Stomach (tissue), 4 donors: ENCODE measurements around the gene C3orf70.

Source experiments
- CTCF ChIP-seq, 7 experiments: fragments of 450-650 bp in 4 of 7; fragments of 200-600 bp in 3 of 7; sonication (generic) in 3 of 7; IDR thresholded peaks; one replicate each; pipeline ENCODE4 v1.5.1; 2016 to 2019; ENCODE audit warnings: antibody characterized with exemption in 7 of 7, control low read depth in 2 of 7, mild to moderate bottlenecking in 1 of 7
- EP300 ChIP-seq: sonication (generic); formaldehyde crosslinking; IDR thresholded peaks from one replicate; pipeline ENCODE4 v1.6.1; 2017; ENCODE audit warnings: antibody characterized with exemption
- POLR2A ChIP-seq, 4 donors: fragments of 450-650 bp; IDR thresholded peaks; one replicate each; pipeline ENCODE4 v1.6.1; 2016; ENCODE audit warnings: antibody characterized with exemption in 4 of 4, control low read depth in 2 of 4, mild to moderate bottlenecking in 1 of 4, moderate library complexity in 1 of 4
- POLR2AphosphoS5 ChIP-seq, 3 donors: sonication (generic); formaldehyde crosslinking; IDR thresholded peaks; one replicate each; pipeline ENCODE4 v1.6.1; 2016; ENCODE audit warnings: antibody characterized with exemption in 3 of 3

- TF ChIP-seq CTCF (IDR thresholded peaks at IDR 0.05) (no peak), POLR2A (IDR thresholded peaks at IDR 0.05) (no peak), POLR2AphosphoS5 (IDR thresholded peaks at IDR 0.05) (no peak), EP300 (no peak)
These were observed 36.0 kb upstream of the C3orf70 start for GRCh38 chr3:185188816-185189215.
